ENCODE measurements around the gene ZNF598. TPM values are rescaled to one million over a fixed set of nuclear protein-coding genes. Genes with fewer than 3 reads are reported as not detected.

The ZNF598 gene
- total and polyA plus RNA-seq, 2 of the 13 experiments (the other 11 are each of a cell fraction or from before 2014, with no cell fraction given), result 13.5 to 14.2 TPM

- TF ChIP-seq HOXD1 (CRISPR knock-in tag; IDR thresholded peaks at IDR 0.05) (no peak), MED8 (CRISPR knock-in tag; IDR thresholded peaks at IDR 0.05; ENCODE audit: insufficient replicate concordance) (no peak), ZFP1 (CRISPR knock-in tag; IDR thresholded peaks at IDR 0.05) (no peak), JUNB (CRISPR knock-in tag; IDR thresholded peaks at IDR 0.05; ENCODE audit: borderline replicate concordance) (no peak), POLR2AphosphoS2 (IDR thresholded peaks at IDR 0.05; ENCODE audit: low read depth, low read length) (no peak), ZNF282 (IDR thresholded peaks at IDR 0.05; ENCODE audit: partially characterized antibody) (no peak), ZNF264 (CRISPR knock-in tag; IDR thresholded peaks at IDR 0.05) (no peak), ZNF672 (CRISPR knock-in tag; IDR thresholded peaks at IDR 0.05) (no peak), FIP1L1 (IDR thresholded peaks at IDR 0.05; ENCODE audit: borderline replicate concordance, insufficient read depth, low read depth, low read length) (no peak), ZNF720 (CRISPR knock-in tag; IDR thresholded peaks at IDR 0.05) (no peak), RFXAP (CRISPR knock-in tag; IDR thresholded peaks at IDR 0.05; ENCODE audit: borderline replicate concordance) (no peak), ZMYM3 (CRISPR knock-in tag; IDR thresholded peaks at IDR 0.05) (no peak), TBL1XR1 (IDR thresholded peaks at IDR 0.05; ENCODE audit: borderline replicate concordance, low read length, partially characterized antibody) (no peak)
- TF ChIP-seq, protein P1, sequence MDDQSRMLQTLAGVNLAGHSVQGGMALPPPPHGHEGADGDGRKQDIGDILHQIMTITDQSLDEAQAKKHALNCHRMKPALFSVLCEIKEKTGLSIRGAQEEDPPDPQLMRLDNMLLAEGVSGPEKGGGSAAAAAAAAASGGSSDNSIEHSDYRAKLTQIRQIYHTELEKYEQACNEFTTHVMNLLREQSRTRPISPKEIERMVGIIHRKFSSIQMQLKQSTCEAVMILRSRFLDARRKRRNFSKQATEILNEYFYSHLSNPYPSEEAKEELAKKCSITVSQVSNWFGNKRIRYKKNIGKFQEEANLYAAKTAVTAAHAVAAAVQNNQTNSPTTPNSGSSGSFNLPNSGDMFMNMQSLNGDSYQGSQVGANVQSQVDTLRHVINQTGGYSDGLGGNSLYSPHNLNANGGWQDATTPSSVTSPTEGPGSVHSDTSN (CRISPR knock-in tag; IDR thresholded peaks at IDR 0.05; ENCODE audit: borderline replicate concordance), result no peak
These were observed 29.0 kb upstream of the ZNF598 start (continued) for GRCh38 chr16:2038382-2039231.

All from HepG2 (cell line).